Measurements from ENCODE around the gene GLT8D1.

- no peak for TF ChIP-seq CTCF (IDR thresholded peaks at IDR 0.05; ENCODE audit: low read depth, low read length, poor library complexity, severe bottlenecking)
- no peak for TF ChIP-seq EZH2phosphoT487 (IDR thresholded peaks at IDR 0.05; ENCODE audit: borderline replicate concordance, low read length)
Measured at GRCh38 chr3:52651592-52651991, 54.0 kb downstream of the GLT8D1 start.
